Naive thymus-derived CD4-positive, alpha-beta T cell (primary cell): Measurements from ENCODE around the gene SCN4A. TPM values are rescaled to one million over a fixed set of nuclear protein-coding genes. Genes with fewer than 3 reads are reported as not detected.
A peak's percentile ranks its signal among the peaks of the same experiment; 100 is the strongest.
"Not testable (repeated sequence)": the region's sequence is repeated elsewhere in the genome, so short reads cannot be mapped to it uniquely, and the experiment has no call there.

ENCODE experiments used
- ATAC-seq: fragments of 150-1000 bp; cut with Tn5 transposase; 2 replicates; pipeline ENCODE4 v1.10.0; 2021; ENCODE audit warnings: mild to moderate bottlenecking, moderate library complexity
- CTCF ChIA-PET: fragments of 350-600 bp; sonication (Branson Sonifier 250); formaldehyde crosslinking; loops from one replicate; lab custom pipeline; 2021; ENCODE audit warnings: antibody characterized with exemption; lab: Charles Lee
- POLR2A ChIA-PET: fragments of 350-600 bp; sonication (Branson Sonifier 250); formaldehyde crosslinking; loops from one replicate; lab custom pipeline; 2021; ENCODE audit warnings: antibody characterized with exemption, inconsistent platforms; lab: Charles Lee
- DNase-seq, 9 donors: peaks; one replicate each; pipeline versions ENCODE4 v3.0.0 to v3.0.0-alpha.2; 2020 to 2022; ENCODE audit warnings: mixed read lengths in 1 of 9
- H3K27ac ChIP-seq: one replicate; pipeline ENCODE4 v1.7.0; 2013; ENCODE audit warnings: mild to moderate bottlenecking, low read depth, low read length, moderate library complexity
- H3K27me3 ChIP-seq, 2 donors: one replicate each; pipeline ENCODE4 v1.7.0; 2013; ENCODE audit warnings: low read length in 2 of 2, mild to moderate bottlenecking in 2 of 2, moderate library complexity in 2 of 2; ENCODE audit not compliant: control insufficient read depth in 2 of 2, insufficient read depth in 2 of 2
- H3K36me3 ChIP-seq, 3 experiments: 1 replicate in 2 of 3; 2 replicates in 1 of 3; pipeline ENCODE4 v1.7.0; 2013; ENCODE audit warnings: low read length in 3 of 3, mild to moderate bottlenecking in 3 of 3, moderate library complexity in 1 of 3; ENCODE audit not compliant: insufficient read depth in 3 of 3, control insufficient read depth in 2 of 3
- H3K4me1 ChIP-seq, 2 donors: one replicate each; pipeline ENCODE4 v1.7.0; 2013; ENCODE audit warnings: low read length in 2 of 2, mild to moderate bottlenecking in 2 of 2, moderate library complexity in 1 of 2; ENCODE audit not compliant: control insufficient read depth in 2 of 2, insufficient read depth in 2 of 2
- H3K4me3 ChIP-seq: 2 replicates; pipeline ENCODE4 v1.7.0; 2013; ENCODE audit warnings: mild to moderate bottlenecking, low read length
- H3K9me3 ChIP-seq, 3 experiments: 1 replicate in 2 of 3; 2 replicates in 1 of 3; pipeline ENCODE4 v1.7.0; 2013; ENCODE audit warnings: low read length in 3 of 3; ENCODE audit not compliant: control insufficient read depth in 2 of 3
- H3K27ac Mint-ChIP-seq, 9 donors: one replicate each; pipeline ENCODE4 v1.8.0; 2020 to 2022; ENCODE audit warnings: mixed read lengths in 9 of 9, mild to moderate bottlenecking in 8 of 9, moderate library complexity in 5 of 9, inconsistent platforms in 2 of 9
- H3K27me3 Mint-ChIP-seq, 5 donors: one replicate each; pipeline ENCODE4 v1.8.0; 2021 to 2022; ENCODE audit warnings: mixed read lengths in 5 of 5, mild to moderate bottlenecking in 1 of 5
- H3K36me3 Mint-ChIP-seq, 5 donors: one replicate each; pipeline ENCODE4 v1.8.0; 2020 to 2022; ENCODE audit warnings: mixed read lengths in 5 of 5, mild to moderate bottlenecking in 3 of 5, inconsistent platforms in 1 of 5
- H3K4me1 Mint-ChIP-seq, 7 donors: one replicate each; pipeline ENCODE4 v1.8.0; 2020 to 2022; ENCODE audit warnings: mixed read lengths in 7 of 7, mild to moderate bottlenecking in 3 of 7, inconsistent platforms in 1 of 7
- H3K4me3 Mint-ChIP-seq, 10 donors: one replicate each; pipeline ENCODE4 v1.8.0; 2020 to 2022; ENCODE audit warnings: mild to moderate bottlenecking in 10 of 10, mixed read lengths in 10 of 10, moderate library complexity in 6 of 10, inconsistent platforms in 2 of 10
- H3K9me3 Mint-ChIP-seq, 11 donors: one replicate each; pipeline ENCODE4 v1.8.0; 2020 to 2022; ENCODE audit warnings: mixed read lengths in 11 of 11, mild to moderate bottlenecking in 4 of 11, inconsistent platforms in 1 of 11, moderate library complexity in 1 of 11
- intact Hi-C, 2 donors: fragments of 100-400 bp; cut with micrococcal nuclease; formaldehyde crosslinking; loops; one replicate each; pipeline ENCODE4 v1.15.1; 2023
- polyA plus RNA-seq, 2 donors: library from polyadenylated mRNA; unstranded; fragments of 300-500 nt; fragmentation: Illumina TruSeq; gene quantifications; one replicate each; pipeline ENCODE4 v1.2.3, GENCODE V29; 2021
- total RNA-seq, 6 experiments: library from RNA in 5 of 6; stranded (reverse) in 5 of 6; gene quantifications; 1 replicate in 5 of 6; 2 replicates in 1 of 6; pipeline ENCODE4 v1.2.3 and lab custom pipeline; 2021 to 2026

The SCN4A gene
- total and polyA plus RNA-seq, 7 experiments from 2014 or later = 0.03 to 0.15 (median 0.07) TPM; not detected in 3

DNA sequence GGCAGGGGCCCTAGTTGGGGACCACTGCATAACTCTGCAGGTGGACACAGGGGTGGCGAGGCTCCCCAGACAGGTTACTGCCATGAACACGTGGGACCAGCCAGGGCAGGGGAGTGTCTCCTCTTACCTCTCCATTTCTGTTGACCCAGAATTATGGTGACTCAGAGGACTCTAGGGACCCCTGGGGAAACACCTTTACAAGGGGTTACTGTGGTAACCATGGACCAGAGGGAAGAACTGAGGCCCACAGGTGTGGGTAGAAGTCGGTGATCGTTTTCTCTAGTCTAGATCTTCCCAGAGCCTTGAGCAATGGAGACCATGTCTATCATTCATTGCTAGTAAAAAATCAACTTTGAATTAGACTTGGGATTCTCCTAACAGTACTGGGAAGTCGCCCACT, 51.9 kb downstream of the SCN4A start:
- H3K9me3 ChIP-seq, intact Hi-C loops, H3K9me3 Mint-ChIP-seq, H3K27ac Mint-ChIP-seq, H3K27ac ChIP-seq, H3K4me3 Mint-ChIP-seq, H3K36me3 ChIP-seq, H3K36me3 Mint-ChIP-seq, H3K4me3 ChIP-seq, H3K27me3 ChIP-seq, H3K4me1 ChIP-seq, H3K4me1 Mint-ChIP-seq, DNase-seq, ATAC-seq: not testable (repeated sequence)
- ChIA-PET CTCF (interaction anchor here (0.7 to 4.3 kb wide), 9 partner anchors 11 to 214 kb away, joined by 3 to 85 read pairs (median 17); partner anchors contain the start of genes CD79B and ERN1), POLR2A (interaction anchor here (0.6 to 2.4 kb wide), 4 partner anchors 72 to 220 kb away, joined by 3 to 16 read pairs (median 6); partner anchors contain the start of gene ICAM2)
- peaks cover 0 to 11% (median 0%) of the 10 kb centered on the region in 5 donors for H3K27me3 Mint-ChIP-seq

GRCh38 chr17:63920050-63920449, 52.7 kb downstream of the SCN4A start:
- H3K4me1 Mint-ChIP-seq, H3K9me3 Mint-ChIP-seq, H3K4me3 ChIP-seq, H3K9me3 ChIP-seq, H3K36me3 ChIP-seq, H3K27ac ChIP-seq, H3K27me3 ChIP-seq, ATAC-seq, DNase-seq, H3K4me1 ChIP-seq, H3K36me3 Mint-ChIP-seq, H3K4me3 Mint-ChIP-seq, intact Hi-C loops: not testable (repeated sequence)
- ChIA-PET CTCF (interaction anchor here (0.6 to 4.3 kb wide), 29 partner anchors 9 to 243 kb away, joined by 3 to 85 read pairs (median 7); partner anchors contain the start of genes CD79B, CSHL1, ERN1 and ICAM2), POLR2A (interaction anchor here (0.7 to 2.4 kb wide), 9 partner anchors 11 to 220 kb away, joined by 3 to 16 read pairs (median 5); partner anchors contain the start of gene ICAM2)
- peak overlapping the region in 4 of 9 donors; percentile 38 to 84 (median 52) for H3K27ac Mint-ChIP-seq
- H3K27me3 Mint-ChIP-seq = peaks cover 0 to 16% (median 0%) of the 10 kb centered on the region in 5 donors

DNA sequence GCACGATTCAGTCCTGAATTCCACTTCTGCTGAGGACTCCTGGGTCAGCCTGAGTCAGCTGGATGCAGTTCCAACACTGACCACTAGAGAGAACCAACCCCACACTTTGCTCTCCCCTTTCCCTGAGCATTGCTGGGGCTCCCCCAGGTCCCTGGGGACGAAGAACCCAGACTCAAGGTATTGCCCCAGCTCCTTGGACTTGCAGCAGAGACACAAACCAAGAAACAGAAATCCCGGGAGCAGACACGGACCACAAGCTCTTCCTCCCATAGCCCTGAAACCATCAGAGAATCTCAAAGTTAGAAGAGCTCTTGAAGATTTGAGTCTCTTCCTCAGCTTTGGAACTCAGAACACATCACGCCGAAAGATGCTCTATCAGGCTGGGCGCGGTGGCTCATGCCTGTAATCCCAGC, 53.4 kb downstream of the SCN4A start:
- ATAC-seq = peak; percentile 97
- intact Hi-C loops = loop anchor here (1.0 to 5.0 kb wide), 8 partner anchors 27 to 363 kb away; no protein-coding TSS in a partner anchor
- peaks cover 5 to 10% (median 9%) of the 10 kb centered on the region in 7 donors for H3K4me1 Mint-ChIP-seq
- H3K27ac Mint-ChIP-seq = peak overlapping the region in 8 of 9 donors; percentile 3 to 86 (median 8)
- H3K36me3 Mint-ChIP-seq = no peaks in the 10 kb centered on the region
- H3K27ac ChIP-seq = no peak overlapping the region
- ChIA-PET POLR2A (interaction anchor here (0.7 to 2.4 kb wide), 9 partner anchors 11 to 226 kb away, joined by 3 to 16 read pairs (median 6); partner anchors contain the start of gene ICAM2), CTCF (interaction anchor here (0.6 to 4.3 kb wide), 35 partner anchors 8 to 243 kb away, joined by 3 to 85 read pairs (median 5); partner anchors contain the start of genes CD79B, CSHL1, ERN1 and ICAM2)
- peak; percentile 53 to 81 (median 68) for DNase-seq
- H3K36me3 ChIP-seq = no peaks in the 10 kb centered on the region
- H3K9me3 ChIP-seq = no peaks in the 10 kb centered on the region
- H3K9me3 Mint-ChIP-seq = no peaks in the 10 kb centered on the region
- no peaks in the 10 kb centered on the region for H3K27me3 ChIP-seq
- H3K4me3 Mint-ChIP-seq = no peak overlapping the region
- H3K27me3 Mint-ChIP-seq = peaks cover 0 to 16% (median 0%) of the 10 kb centered on the region in 5 donors
- H3K4me3 ChIP-seq = no peak overlapping the region
- H3K4me1 ChIP-seq = peaks cover 0 to 4% of the 10 kb centered on the region in 2 donors

- CTCF ChIA-PET = interaction anchor here (0.6 to 4.3 kb wide), 35 partner anchors 8 to 509 kb away, joined by 3 to 85 read pairs (median 5); partner anchors contain the start of genes CD79B, CSHL1, ERN1 and ICAM2
- not testable (repeated sequence) for H3K36me3 ChIP-seq, ATAC-seq, H3K27me3 ChIP-seq, H3K36me3 Mint-ChIP-seq, H3K4me1 ChIP-seq, H3K9me3 Mint-ChIP-seq, DNase-seq, H3K4me1 Mint-ChIP-seq, H3K4me3 Mint-ChIP-seq, H3K9me3 ChIP-seq, H3K27ac ChIP-seq, H3K4me3 ChIP-seq
- Mint-ChIP-seq H3K27ac (peak within 1 kb of the TSS in 8 of 9 donors; percentile 3 to 86 (median 33)), H3K27me3 (peaks cover 0 to 16% (median 0%) of the 10 kb centered on the region in 5 donors)
- intact Hi-C loops = loop anchor here (1.0 to 5.0 kb wide), 8 partner anchors 27 to 363 kb away; no protein-coding TSS in a partner anchor
- POLR2A ChIA-PET = interaction anchor here (1.0 to 2.4 kb wide), 10 partner anchors 12 to 227 kb away, joined by 3 to 16 read pairs (median 5); partner anchors contain the start of gene ICAM2
Measured at GRCh38 chr17:63918789-63919305, 53.9 kb downstream of the SCN4A start, which contains the start of gene GH1. TSS of gene GH1 (minus strand) at chr17:63918839. CDS start at chr17:63918776, 63 bp downstream.

DNA sequence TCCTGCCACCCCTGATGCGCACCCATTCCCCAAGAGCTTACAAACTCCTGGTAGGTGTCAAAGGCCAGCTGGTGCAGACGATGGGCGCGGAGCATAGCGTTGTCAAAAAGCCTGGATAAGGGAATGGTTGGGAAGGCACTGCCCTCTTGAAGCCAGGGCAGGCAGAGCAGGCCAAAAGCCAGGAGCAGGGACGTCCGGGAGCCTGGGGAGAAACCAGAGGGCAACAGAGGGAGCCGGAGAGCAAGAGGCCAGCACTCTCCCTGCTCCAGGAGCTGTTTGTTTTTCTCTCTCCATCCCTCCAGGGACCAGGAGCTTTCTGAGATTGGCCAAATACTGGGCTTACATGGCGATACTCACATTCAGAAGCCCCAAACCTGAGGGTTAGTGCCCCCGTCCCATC, 54.4 kb downstream of the SCN4A start:
- H3K27ac Mint-ChIP-seq = peak overlapping the region in 1 of 9 donors; percentile 59
- intact Hi-C loops = loop anchor here (2.0 to 5.0 kb wide), 2 partner anchors 214 to 229 kb away; no protein-coding TSS in a partner anchor
- H3K36me3 ChIP-seq = no peaks in the 10 kb centered on the region
- H3K4me3 ChIP-seq = no peak overlapping the region
- H3K9me3 Mint-ChIP-seq = no peaks in the 10 kb centered on the region
- no peaks in the 10 kb centered on the region for H3K36me3 Mint-ChIP-seq
- DNase-seq (no peak), ATAC-seq (no peak)
- H3K27me3 ChIP-seq = no peaks in the 10 kb centered on the region
- H3K27me3 Mint-ChIP-seq = peaks cover 0 to 16% (median 0%) of the 10 kb centered on the region in 5 donors
- peaks cover 5 to 10% (median 9%) of the 10 kb centered on the region in 7 donors for H3K4me1 Mint-ChIP-seq
- H3K4me3 Mint-ChIP-seq = no peak overlapping the region
- H3K4me1 ChIP-seq = peaks cover 0 to 4% of the 10 kb centered on the region in 2 donors
- no peak overlapping the region for H3K27ac ChIP-seq
- ChIA-PET POLR2A (interaction anchor here (1.1 to 2.4 kb wide), 5 partner anchors 13 to 227 kb away, joined by 3 to 16 read pairs (median 3); partner anchors contain the start of gene ICAM2), CTCF (interaction anchor here (0.6 to 4.3 kb wide), 17 partner anchors 11 to 509 kb away, joined by 3 to 85 read pairs (median 14); partner anchors contain the start of genes CD79B and ICAM2)
- no peaks in the 10 kb centered on the region for H3K9me3 ChIP-seq

- no peak for DNase-seq
- ChIA-PET POLR2A (interaction anchor here (1.1 to 1.4 kb wide), 3 partner anchors 14 to 215 kb away, joined by 3 read pairs; no protein-coding TSS in a partner anchor), CTCF (interaction anchor here (0.9 to 4.3 kb wide), 9 partner anchors 13 to 217 kb away, joined by 3 to 85 read pairs (median 33); partner anchors contain the start of gene CD79B)
- ATAC-seq = no peak
- peaks cover 5 to 13% (median 9%) of the 10 kb centered on the region in 7 donors for H3K4me1 Mint-ChIP-seq
- no peaks in the 10 kb centered on the region for H3K9me3 Mint-ChIP-seq
- no peaks in the 10 kb centered on the region for H3K36me3 ChIP-seq
- H3K36me3 Mint-ChIP-seq = no peaks in the 10 kb centered on the region
- H3K4me3 Mint-ChIP-seq = no peak overlapping the region
- no peaks in the 10 kb centered on the region for H3K9me3 ChIP-seq
- no peak overlapping the region for H3K27ac ChIP-seq
- H3K4me3 ChIP-seq = no peak overlapping the region
- H3K27ac Mint-ChIP-seq = no peak overlapping the region
- H3K4me1 ChIP-seq = peaks cover 0 to 4% of the 10 kb centered on the region in 2 donors
- intact Hi-C loops = loop anchor here (2.0 to 5.0 kb wide), 2 partner anchors 215 to 230 kb away; no protein-coding TSS in a partner anchor
- H3K27me3 Mint-ChIP-seq = peaks cover 0 to 16% (median 0%) of the 10 kb centered on the region in 5 donors
- H3K27me3 ChIP-seq = no peaks in the 10 kb centered on the region
Measured at GRCh38 chr17:63917646-63918045, 55.1 kb downstream of the SCN4A start.
